Stimulated activated CD4-positive, alpha-beta T cell treated with anti-CD3 and anti-CD28 coated beads, Interleukin-1b, Interleukin-23, amount 100 ng/mL, for 4 hours (primary cell): Measurements from ENCODE around the gene PACS1.
"Not testable (repeated sequence)": the region's sequence is repeated elsewhere in the genome, so short reads cannot be mapped to it uniquely, and the experiment has no call there.

Experiments used
- DNase-seq, 2 donors: peaks; one replicate each; pipeline ENCODE4 v3.0.0-alpha.2; 2020; ENCODE audit warnings: low read depth in 2 of 2

Gene PACS1

DNA sequence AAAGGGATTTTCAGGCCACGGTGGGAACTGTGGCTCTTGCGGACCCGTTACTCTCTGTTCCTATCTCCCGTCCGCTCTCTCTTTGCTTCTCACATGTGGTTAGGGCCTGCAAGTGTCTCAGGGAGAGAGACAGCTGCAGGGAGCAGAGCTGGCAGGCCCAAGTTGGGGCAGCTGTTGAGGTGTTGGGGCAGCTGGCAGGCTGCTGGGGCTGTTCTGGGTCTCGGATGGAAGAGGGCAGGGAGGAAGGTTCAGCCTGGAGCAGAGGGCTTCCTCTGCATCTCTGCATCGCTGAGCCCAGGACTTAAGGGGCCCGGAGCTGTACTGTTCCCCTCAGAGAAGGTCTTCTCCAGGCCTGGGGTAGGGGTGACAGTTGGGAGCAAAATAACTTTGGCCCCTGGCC lies 205.3 kb downstream of the PACS1 start:
- no peak for DNase-seq

DNA sequence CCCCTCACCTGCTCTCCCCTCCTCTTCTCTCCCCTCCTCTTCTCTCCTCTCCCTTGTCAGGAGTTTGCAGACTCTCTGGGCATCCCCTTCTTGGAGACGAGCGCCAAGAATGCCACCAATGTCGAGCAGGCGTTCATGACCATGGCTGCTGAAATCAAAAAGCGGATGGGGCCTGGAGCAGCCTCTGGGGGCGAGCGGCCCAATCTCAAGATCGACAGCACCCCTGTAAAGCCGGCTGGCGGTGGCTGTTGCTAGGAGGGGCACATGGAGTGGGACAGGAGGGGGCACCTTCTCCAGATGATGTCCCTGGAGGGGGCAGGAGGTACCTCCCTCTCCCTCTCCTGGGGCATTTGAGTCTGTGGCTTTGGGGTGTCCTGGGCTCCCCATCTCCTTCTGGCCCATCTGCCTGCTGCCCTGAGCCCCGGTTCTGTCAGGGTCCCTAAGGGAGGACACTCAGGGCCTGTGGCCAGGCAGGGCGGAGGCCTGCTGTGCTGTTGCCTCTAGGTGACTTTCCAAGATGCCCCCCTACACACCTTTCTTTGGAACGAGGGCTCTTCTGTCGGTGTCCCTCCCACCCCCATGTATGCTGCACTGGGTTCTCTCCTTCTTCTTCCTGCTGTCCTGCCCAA lies 206.0 kb downstream of the PACS1 start:
- no peak for DNase-seq

DNA sequence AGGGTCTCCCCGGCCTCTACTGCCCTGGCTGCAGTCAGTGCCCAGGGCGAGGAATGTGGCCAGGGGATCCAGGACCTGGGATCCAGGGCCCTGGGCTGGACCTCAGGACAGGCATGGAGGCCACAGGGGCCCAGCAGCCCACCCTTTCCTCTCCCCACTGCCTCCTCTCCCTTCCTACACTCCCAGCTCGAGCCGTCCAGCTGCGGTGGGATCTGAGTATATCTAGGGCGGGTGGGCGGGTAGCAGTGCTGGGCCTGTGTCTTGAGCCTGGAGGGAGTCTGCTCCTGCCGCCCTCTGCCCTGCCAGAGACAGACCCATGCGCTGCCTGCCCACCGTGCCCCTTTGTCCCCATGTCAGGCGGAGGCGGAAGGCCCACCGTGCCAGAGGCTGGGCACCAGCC lies 206.5 kb downstream of the PACS1 start:
- not testable (repeated sequence) for DNase-seq

DNA sequence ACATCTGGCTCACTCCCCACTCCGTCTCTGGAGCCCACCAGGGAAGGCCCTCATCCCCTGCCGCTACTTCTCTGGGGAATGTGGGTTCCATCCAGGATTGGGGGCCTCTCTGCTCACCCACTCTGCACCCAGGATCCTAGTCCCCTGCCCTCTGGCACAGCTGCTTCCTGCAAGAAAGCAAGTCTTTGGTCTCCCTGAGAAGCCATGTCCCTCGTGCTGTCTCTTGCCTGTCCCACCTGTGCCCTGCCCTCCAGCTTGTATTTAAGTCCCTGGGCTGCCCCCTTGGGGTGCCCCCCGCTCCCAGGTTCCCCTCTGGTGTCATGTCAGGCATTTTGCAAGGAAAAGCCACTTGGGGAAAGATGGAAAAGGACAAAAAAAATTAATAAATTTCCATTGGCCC lies 207.0 kb downstream of the PACS1 start:
- not testable (repeated sequence) for DNase-seq

DNA sequence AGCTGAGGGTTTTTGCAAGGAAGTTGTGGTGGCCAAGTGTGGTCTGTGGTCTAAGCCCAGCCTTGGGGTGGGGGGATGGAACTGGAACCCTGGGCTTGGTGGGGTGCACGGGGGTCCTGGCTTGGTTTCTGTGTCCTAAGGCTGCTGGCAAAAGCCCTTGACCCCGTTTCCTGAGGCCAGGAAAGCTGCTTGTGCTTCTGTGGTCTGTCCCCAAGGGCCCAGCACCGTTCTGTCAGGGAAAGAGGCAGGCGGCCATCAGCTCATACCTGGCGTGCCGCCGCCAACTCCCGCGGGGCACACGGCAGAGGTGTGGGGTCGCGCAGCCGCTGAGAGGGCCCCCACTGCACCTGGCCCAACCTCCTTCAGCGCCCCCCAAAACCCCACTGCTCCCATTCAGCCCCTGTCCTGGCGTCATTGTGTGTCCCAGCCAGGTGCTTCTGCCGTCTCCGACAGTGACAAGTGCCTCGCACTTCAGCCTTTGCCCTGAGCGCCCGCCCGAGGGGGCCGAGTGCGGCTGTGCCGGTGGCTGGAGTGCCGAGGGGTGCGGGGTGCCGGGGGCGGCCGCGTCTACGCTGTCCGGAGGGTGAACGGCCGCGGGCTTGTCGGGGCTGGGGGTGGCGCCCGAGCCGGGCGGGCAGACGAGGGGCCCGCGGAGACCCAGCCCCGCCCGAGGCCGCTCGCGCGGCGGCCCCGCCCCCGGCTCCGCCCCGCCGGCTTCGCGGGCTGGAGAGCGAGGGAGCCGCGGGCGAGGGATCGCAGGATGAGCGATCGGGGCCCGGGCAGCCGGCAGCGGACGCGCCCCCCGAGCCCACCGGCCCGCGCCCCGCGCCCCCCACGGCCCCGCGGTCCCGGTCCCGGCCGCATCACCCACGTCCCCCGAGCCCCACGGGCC lies 207.6 kb downstream of the PACS1 start, which contains the start of gene CNIH2:
TSS of gene CNIH2 (plus strand) at position 705 of the 892 bp plus-strand sequence. CDS start 282 bp downstream, outside the sequence.
- peak in 1 of 2 donors; percentile 57 for DNase-seq

DNA sequence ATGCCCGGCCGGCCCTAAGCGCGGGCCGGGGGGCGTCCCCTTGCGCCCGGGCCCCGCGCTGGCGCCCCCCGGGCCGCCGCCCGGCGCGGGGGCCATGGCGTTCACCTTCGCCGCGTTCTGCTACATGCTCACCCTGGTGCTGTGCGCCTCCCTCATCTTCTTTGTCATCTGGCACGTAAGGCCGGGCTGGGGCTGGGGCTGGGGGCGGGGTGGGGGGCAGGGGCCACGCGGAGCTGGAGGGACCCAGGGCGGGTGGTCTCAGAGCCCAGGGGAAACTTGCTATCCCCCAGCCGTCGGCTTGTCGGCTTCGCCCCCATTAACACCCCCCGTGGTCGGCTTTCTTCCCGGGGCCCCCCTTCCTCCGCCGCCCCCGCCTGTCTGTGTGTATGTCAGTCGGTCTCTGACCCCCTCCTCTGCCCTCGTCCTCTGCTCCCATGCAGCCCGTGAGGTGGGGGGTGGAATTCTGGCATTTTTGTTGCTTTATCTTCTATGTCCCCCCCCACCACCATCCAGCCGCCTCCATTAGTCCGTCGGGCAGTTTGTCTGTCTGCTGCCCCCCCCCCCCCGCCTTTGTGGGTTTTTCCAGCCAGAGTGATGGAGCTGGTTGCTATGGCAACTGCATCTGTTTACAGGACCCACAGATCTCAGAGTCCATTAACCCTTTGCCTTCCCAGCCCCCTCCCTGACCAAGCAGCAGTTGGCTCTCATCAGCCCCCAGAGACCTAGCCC lies 208.5 kb downstream of the PACS1 start:
- no peak for DNase-seq

DNA sequence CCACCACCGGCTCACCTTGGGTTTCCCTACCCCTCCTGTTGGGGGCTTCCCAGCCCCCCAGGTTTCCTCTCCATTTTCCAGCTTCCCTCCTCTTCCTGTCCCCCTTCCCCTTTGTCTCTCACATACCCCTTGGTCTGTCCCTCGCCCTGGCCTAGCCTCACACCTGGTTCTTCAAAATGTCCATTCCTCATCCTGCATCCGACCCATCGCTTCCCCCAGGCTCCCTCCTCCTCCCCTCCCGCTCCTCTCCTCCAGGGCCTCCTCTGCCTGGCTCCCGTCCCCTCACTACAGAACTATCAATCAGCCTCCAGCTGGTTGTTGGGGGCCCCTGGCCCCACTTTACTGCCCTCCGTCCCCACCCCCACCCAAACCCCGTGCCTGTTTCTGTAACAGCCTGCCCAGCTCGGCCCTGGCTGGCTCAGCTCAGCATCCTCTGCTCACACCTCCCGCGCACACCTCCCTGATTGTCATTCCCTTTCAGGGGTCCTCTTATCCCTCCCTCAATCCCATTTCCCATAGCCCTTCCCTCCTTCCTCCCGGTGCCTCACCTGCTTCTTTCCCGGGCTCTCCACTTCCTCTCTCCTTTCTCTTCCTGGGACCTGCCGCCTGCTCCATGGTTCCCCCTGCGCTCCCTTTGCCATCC lies 209.1 kb downstream of the PACS1 start:
- DNase-seq = no peak

DNA sequence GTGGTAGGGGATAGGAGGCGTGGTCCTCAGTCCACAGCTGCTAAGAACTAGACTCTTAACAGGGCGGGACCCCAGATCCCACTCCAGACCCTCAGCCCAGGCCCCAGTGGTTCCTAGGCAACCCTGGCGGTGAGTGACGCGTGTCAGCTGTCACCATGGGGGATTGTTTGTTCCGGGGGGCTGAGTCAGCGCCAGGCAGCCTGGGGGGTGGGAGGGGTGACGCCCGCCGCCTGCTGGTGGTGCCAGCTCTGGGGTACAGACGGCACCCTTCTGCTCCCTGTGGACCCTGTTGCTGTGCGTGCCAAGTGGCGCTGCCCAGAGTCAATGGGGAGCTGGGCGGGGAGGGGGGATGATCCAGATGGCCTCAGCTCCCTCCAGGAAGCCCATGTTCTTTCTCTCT lies 210.4 kb downstream of the PACS1 start:
- DNase-seq = no peak

DNA sequence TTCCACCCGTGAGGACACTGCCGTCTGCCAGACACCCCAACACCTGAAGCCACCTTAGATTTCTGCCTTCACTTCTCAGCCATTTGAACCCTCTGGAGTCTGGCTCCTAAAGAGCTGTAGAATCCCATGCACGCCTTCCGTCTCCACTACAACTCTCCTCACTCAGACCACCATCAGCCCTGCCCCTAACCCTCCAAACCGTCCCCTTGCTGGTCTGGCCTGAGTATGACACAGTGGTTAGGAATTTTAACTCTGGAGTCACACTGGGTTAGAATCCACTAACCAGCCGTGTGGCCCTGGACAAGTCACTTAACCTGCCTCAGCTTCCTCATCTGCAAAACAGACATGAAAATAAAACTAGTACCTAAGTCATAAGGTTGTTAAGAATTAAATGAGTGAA lies 210.9 kb downstream of the PACS1 start:
- no peak for DNase-seq

DNA sequence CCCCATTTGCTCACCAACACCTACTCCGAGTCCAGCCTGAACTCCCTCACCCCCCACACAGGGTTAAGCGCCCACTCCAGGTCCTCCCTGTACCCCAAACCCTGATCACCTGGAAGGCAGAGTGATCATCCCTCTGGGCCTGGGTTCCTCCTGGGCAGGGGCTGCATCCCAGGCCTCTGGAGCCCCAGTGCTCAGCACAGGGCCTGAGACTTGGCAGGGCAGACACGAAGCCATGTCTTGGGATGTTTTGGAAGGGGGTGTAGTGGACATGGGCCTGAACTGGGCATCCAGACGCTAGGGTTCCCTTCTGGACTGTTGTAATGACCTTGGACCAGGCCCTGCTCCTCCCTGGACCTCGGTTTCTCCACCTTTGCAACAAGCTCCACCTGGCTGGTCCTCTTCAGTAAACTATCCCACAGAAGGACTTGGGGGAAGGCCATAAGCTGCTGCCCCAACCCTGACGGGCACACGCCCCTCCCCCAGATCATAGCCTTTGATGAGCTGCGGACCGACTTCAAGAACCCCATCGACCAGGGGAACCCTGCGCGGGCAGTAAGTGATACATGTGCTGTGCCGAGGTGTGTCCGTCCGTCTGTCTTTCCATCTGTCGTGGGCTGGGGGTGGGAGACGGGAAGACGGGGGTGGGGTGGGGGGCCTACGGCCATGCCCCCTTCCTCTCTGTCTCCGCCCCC lies 211.8 kb downstream of the PACS1 start:
- DNase-seq = no peak

DNA sequence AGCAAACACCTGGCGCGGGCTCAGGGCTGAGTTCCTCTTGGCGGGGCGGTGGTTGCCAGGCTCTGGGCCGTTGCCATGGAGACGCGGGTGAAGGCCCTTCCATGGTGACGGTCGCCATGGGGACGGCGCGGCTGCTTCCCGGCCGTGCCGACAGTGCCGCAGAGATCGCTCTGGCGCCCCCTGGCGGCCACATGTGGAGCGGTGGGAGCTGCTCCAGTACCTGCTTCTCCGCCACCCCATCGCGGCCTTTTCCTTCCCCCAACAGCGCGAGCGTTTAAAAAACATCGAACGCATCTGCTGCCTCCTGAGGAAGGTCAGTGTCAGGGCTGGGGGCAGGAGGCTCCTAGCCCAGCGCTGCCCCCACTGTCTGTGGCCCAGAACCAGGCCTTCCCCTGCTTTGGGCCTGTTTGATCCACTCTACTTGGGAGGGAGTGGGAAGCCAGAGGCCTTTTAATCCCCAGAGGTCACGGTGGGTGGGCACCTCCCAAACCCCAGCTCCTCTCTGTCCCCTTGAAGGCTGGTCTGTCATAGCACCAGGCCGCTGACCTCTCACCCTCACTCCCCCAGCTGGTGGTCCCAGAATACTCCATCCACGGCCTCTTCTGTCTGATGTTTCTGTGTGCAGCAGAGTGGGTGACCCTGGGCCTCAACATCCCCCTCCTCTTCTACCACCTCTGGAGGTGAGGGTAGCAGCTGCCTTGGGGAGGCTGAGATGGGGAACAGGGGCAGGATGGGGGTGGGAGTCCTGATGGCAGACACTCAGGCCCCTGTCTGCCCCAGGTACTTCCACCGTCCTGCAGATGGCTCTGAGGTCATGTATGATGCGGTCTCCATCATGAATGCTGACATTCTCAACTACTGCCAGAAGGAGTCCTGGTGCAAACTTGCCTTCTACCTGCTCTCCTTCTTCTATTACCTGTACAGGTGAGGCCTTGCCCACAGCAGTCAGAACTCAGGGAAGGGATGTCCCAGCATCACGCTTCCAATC lies 212.7 kb downstream of the PACS1 start:
- DNase-seq = peak; percentile 98 to 99

DNA sequence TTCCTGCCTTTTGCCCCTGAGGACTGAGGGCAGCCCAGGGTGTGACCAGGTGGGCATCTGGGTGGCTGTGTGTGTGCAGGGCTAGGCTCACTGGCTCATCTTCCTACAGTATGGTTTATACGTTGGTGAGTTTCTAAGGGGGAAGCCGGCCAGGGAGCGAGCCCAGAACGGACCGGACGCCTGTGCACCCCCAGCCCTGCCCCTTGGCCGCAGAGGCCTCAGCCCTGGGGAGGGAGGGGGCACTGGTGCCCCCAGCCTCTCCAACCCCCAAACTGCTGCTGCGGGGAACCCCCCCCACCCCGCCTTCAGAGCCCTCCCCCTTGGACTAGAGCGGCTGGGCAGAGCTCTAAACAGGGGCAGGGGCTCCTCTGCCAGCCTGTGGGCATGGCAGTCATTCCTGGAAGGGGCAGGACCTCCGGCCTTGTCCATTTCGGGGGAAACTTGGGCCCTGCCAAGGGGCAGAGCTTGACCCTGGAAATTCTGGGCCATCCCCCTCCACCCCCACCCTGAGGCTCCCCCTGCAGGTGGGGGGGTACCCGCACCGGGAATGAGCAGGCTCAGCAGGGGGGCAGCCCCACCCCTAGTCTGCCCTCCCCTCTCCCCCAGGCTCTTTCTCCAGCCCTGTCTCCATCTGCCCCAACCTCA lies 213.5 kb downstream of the PACS1 start:
- DNase-seq = no peak

DNA sequence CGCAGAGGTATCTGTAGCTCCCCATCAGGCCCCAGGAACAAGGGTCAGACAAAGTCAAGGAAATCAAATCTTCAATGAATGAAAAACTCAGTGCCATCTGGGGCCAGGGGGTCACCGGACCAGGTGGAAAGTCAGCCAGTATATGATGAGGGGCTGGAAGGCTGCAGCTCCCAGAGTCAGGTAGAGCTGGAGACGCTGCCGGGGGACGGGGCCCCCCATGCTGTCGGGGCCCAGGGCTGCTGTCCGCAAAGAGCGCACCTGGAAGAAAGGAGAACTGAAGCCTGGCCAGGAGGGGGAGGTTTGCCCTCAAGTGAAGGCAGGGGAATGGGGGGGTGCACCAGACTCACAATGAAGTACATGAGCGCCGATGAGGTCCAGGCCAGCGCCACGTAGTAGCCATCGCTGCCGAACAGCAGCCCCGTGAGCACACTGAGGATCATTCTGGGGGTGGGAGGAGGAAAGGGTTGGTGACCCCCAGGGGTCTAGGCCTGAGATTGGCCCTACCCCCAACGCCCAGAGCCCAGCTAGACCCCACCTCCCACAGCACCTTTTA lies 214.5 kb downstream of the PACS1 start:
- no peak for DNase-seq

DNA sequence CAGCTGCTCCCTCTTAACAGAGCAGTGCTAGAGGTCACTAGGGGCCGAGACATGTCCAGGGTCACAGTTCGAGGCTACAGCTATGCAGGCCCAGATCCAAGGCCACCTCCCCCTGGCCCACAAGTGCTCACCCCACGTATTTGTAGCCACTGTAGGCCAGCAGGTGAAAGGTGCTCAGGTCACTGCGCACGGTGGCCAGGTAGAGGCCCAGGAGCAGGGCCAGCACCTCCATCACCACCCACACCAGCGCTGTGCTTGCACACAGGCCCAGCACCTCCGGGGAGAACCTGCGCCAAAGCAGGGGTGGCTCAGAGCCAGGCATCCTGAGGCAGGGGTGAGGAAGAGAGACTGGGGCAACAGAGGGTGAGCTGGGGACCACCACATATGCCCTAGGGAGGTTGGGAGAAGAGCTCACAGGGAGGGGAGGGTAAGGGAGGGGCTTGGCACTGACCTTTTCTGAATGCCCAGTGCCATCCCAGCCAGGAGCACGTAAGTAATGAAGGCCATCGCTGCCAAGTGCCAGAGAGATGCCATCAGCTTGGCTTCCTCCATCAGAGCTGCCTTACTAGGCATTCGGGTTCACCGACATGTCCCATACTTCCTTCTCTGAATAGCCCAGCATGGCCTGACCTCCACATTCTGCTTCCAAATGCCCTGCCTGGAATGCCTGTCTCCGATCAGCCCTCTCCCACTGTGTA lies 215.3 kb downstream of the PACS1 start:
- no peak for DNase-seq

DNA sequence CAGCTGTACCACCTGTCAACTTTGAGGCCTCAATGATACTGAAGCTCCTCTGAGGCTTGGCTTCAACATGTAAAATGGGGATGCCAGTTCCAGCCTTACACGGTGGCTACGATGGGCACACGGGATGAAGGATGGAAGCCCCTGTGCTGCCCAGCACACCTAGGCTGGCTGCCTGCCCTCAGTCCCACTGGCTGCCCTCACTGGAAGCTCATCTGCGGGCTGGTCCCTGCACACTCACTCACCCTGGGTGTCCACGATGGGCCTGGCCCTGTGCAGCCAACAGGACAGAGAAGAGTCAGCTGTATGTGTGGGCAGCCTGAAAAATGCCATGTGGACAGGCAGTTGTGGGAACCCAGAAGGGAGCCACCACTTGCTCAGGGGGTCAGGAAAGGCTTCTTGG lies 216.6 kb downstream of the PACS1 start:
- DNase-seq = no peak

DNA sequence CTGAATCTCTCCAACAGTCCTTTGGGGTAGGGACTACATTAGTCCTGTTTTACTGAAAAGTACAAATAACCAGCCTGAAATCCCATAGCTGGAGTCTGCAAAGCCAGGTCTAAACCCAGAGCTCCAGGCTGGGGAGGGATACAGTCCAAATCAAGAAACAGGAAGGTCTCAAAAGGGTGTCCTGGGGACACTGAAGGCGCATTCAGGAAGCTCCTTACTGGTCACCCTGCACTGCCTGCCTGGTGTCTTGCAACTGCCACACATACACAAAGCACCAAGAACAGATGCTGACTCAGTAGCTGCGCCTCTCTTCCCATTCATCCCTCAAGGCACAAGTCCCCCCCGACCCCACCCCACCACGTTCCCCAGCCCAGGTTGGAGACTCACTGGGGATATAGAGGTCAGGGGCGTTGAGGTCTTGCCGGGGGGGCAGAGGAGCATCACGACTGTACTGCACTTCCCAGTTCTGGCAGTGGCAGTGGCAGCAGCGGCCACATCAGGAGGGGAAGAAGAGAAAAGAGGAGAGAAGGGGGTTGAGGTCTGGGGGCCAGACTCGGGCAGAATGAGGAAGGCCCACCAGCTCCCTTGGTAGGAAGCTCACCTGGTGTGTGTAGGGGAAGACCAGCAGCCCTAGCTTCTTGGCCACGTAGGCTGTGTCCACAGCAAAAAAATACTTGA lies 217.3 kb downstream of the PACS1 start:
- DNase-seq = no peak

DNA sequence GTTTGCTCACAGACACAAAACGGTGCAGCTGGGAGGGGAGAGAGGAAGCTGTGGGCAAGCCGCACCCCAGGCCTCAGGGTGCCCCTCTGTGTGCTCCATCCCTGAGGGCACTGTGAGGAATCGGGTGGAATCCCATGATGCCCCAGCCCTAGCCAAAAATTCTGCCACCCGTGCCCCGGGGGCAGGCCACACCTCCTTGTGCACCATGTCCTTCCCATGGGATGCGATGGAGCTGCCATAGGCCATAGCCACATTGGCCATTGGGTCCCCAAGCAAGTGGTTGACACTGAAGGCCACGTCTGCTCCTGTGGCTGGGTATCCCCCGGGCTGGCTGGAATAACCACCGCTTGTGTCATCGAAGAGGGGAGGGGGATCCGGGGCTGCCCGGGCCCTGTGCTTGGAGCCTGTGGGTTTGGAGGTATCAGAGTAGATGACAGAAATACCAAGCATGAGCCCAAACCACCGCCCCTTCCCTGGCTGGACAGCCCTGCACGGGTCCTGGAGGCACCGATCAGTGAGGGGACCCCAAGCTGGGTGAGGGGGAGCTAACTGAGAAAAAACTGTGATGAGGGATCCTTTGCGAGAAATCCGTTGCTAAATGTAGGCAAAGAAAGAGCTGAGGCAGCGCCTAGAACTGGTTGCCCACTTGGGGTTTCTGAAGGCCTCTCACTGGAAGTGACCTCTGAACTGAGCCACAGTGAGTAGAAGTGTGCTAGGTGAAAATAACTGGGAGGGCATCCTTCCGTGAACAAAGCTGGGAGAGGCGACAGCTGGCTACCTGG lies 218.0 kb downstream of the PACS1 start:
- no peak for DNase-seq
